DOHH2 (cell line): ENCODE data around the gene IGSF5.

Source experiments
- EZH2phosphoT487 ChIP-seq: fragments of 200-600 bp; sonication (generic); IDR thresholded peaks from 2 replicates; pipeline ENCODE4 v1.6.1; 2017; ENCODE audit warnings: borderline replicate concordance, mild to moderate bottlenecking, antibody characterized with exemption, low read length, moderate library complexity, mixed read lengths
- TF ChIP-seq, protein P1 (sequence below): fragments of 200-600 bp; sonication (generic); IDR thresholded peaks from one replicate; pipeline ENCODE4 v1.5.1; 2014; ENCODE audit warnings: antibody characterized with exemption, mild to moderate bottlenecking, low read depth, low read length; ENCODE audit not compliant: poor library complexity, severe bottlenecking

DNA sequence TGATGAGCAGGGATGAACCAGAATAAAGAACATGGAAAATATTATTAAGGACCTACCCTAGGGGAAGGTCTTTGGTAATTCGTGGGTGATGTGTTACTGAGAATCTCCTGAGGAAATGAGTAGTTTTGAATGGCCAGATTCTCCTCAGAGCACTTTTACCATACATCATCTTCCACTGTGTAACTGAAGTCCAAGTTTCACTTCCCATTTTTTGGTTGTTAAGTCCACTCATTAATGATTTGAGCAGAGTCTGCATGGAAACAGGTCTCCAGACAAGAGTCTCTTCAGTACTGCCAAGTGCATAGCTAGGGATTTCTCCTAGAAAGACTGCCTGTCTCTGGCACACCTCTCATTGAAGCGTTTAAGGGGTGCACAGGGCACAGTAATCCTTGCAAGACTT lies 73.6 kb downstream of the IGSF5 start:
- TF ChIP-seq, protein P1, sequence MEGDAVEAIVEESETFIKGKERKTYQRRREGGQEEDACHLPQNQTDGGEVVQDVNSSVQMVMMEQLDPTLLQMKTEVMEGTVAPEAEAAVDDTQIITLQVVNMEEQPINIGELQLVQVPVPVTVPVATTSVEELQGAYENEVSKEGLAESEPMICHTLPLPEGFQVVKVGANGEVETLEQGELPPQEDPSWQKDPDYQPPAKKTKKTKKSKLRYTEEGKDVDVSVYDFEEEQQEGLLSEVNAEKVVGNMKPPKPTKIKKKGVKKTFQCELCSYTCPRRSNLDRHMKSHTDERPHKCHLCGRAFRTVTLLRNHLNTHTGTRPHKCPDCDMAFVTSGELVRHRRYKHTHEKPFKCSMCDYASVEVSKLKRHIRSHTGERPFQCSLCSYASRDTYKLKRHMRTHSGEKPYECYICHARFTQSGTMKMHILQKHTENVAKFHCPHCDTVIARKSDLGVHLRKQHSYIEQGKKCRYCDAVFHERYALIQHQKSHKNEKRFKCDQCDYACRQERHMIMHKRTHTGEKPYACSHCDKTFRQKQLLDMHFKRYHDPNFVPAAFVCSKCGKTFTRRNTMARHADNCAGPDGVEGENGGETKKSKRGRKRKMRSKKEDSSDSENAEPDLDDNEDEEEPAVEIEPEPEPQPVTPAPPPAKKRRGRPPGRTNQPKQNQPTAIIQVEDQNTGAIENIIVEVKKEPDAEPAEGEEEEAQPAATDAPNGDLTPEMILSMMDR: no peak
- TF ChIP-seq EZH2phosphoT487: no peak
